UCSD-AML1 (cell line): ENCODE data around the gene FGG.
A peak's percentile ranks its signal among the peaks of the same experiment; 100 is the strongest.

Experiments
- DNase-seq: peaks from one replicate; lab custom pipeline; 2025; ENCODE audit not compliant: unreplicated experiment; lab: John Stamatoyannopoulos, UW

FGG gene

GRCh38 chr4:154559494-154560418, 52.7 kb downstream of the FGG start:
- peak; percentile 9 for DNase-seq

GRCh38 chr4:154559141-154559493, 53.3 kb downstream of the FGG start:
- DNase-seq, result no peak
